ENCODE measurements around the gene MYDGF.

MYDGF gene

GRCh38 chr19:4673726-4674125 is 3.6 kb upstream of the MYDGF start:
- no peak overlapping the region for H3K27ac ChIP-seq (ENCODE audit: low read depth, low read length, poor library complexity, severe bottlenecking)
- no peak overlapping the region for H3K9ac ChIP-seq (ENCODE audit: low read length)
- no peaks in the 10 kb centered on the region for H3K27me3 ChIP-seq (ENCODE audit: insufficient read depth, low read length)
- no peak overlapping the region for H3K4me3 ChIP-seq (ENCODE audit: low read depth, low read length, poor library complexity, severe bottlenecking)
- no peaks in the 10 kb centered on the region for H3F3A ChIP-seq (ENCODE audit: insufficient read depth, low read length)
- H3K9me2 ChIP-seq (ENCODE audit: low read depth, low read length) = no peaks in the 10 kb centered on the region
- H2AFZ ChIP-seq (ENCODE audit: low read length) = no peak overlapping the region
- H3K9me3 ChIP-seq (ENCODE audit: low read length) = no peaks in the 10 kb centered on the region
- no peaks in the 10 kb centered on the region for H4K20me1 ChIP-seq (ENCODE audit: insufficient read depth, low read length)
- H3K4me2 ChIP-seq (ENCODE audit: low read length) = no peak overlapping the region
- no peaks in the 10 kb centered on the region for H3K79me2 ChIP-seq (ENCODE audit: insufficient read depth, low read length)
- H3K4me1 ChIP-seq (ENCODE audit: insufficient read depth, low read length, severe bottlenecking) = peaks cover 7% of the 10 kb centered on the region
- TF ChIP-seq EZH2 (IDR thresholded peaks at IDR 0.05; ENCODE audit: borderline replicate concordance, low read length) = no peak
- TF ChIP-seq, protein P1, sequence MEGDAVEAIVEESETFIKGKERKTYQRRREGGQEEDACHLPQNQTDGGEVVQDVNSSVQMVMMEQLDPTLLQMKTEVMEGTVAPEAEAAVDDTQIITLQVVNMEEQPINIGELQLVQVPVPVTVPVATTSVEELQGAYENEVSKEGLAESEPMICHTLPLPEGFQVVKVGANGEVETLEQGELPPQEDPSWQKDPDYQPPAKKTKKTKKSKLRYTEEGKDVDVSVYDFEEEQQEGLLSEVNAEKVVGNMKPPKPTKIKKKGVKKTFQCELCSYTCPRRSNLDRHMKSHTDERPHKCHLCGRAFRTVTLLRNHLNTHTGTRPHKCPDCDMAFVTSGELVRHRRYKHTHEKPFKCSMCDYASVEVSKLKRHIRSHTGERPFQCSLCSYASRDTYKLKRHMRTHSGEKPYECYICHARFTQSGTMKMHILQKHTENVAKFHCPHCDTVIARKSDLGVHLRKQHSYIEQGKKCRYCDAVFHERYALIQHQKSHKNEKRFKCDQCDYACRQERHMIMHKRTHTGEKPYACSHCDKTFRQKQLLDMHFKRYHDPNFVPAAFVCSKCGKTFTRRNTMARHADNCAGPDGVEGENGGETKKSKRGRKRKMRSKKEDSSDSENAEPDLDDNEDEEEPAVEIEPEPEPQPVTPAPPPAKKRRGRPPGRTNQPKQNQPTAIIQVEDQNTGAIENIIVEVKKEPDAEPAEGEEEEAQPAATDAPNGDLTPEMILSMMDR (IDR thresholded peaks at IDR 0.05; ENCODE audit: low read length) = no peak
- peaks cover 3% of the 10 kb centered on the region; the same call in 1 of the 2 replicates for H3K36me3 ChIP-seq (ENCODE audit: insufficient read depth, low read length)

- Histone ChIP-seq H2AFZ (ENCODE audit: low read length) (no peak overlapping the region), H3K4me1 (ENCODE audit: insufficient read depth, low read length, severe bottlenecking) (peaks cover 7% of the 10 kb centered on the region), H3K9ac (ENCODE audit: low read length) (no peak overlapping the region), H4K20me1 (ENCODE audit: insufficient read depth, low read length) (no peaks in the 10 kb centered on the region), H3K36me3 (ENCODE audit: insufficient read depth, low read length) (peaks cover 8% of the 10 kb centered on the region; the same call in 1 of the 2 replicates), H3K79me2 (ENCODE audit: insufficient read depth, low read length) (no peaks in the 10 kb centered on the region), H3K27me3 (ENCODE audit: insufficient read depth, low read length) (no peaks in the 10 kb centered on the region), H3K9me2 (ENCODE audit: low read depth, low read length) (no peaks in the 10 kb centered on the region), H3F3A (ENCODE audit: insufficient read depth, low read length) (no peaks in the 10 kb centered on the region), H3K4me3 (ENCODE audit: low read depth, low read length, poor library complexity, severe bottlenecking) (no peak overlapping the region), H3K27ac (ENCODE audit: low read depth, low read length, poor library complexity, severe bottlenecking) (no peak overlapping the region), H3K9me3 (ENCODE audit: low read length) (no peaks in the 10 kb centered on the region), H3K4me2 (ENCODE audit: low read length) (no peak overlapping the region)
- TF ChIP-seq, protein P1 (IDR thresholded peaks at IDR 0.05; ENCODE audit: low read length) = no peak
- TF ChIP-seq EZH2 (IDR thresholded peaks at IDR 0.05; ENCODE audit: borderline replicate concordance, low read length) = no peak
Measured at GRCh38 chr19:4673216-4673615, 3.1 kb upstream of the MYDGF start.

DNA sequence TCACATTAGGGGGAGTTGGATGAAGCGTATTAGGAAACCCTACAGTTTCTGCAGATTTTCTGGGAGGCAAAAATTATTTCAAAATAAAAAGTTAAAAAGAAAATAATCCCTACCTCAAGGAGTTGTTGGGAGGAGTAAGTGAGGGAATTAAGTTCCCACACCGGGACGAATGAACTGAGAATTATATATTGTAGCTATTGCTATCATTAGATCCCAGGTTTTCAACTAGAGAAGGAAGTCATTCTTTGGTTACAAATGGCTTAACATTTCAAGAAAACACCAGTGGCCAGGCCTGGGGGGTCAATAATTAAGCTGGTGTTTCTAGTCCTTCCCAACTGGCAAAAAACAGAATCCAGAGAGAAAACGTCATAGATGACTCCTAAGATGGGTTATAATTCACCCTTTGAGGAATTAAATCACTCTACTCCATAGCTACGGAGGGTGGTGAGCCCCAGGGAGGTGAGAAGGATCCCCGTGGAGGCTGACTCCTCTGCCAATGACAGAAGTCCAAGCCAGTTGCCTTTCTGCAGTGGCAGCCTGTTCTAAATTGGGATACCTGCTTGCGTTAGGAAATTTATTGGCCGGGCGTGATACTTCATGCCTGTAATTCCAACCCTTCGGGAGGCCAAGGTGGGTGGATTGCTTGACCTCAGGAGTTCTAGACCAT is 1.2 kb upstream of the MYDGF start:
- no peaks in the 10 kb centered on the region for H4K20me1 ChIP-seq (ENCODE audit: insufficient read depth, low read length)
- H3K79me2 ChIP-seq (ENCODE audit: insufficient read depth, low read length) = no peaks in the 10 kb centered on the region
- H3K9me2 ChIP-seq (ENCODE audit: low read depth, low read length) = no peaks in the 10 kb centered on the region
- peaks cover 17% of the 10 kb centered on the region for H3K36me3 ChIP-seq (ENCODE audit: insufficient read depth, low read length)
- H3K9ac ChIP-seq (ENCODE audit: low read length) = no peak overlapping the region
- no peak overlapping the region for H2AFZ ChIP-seq (ENCODE audit: low read length)
- TF ChIP-seq, protein P1 (IDR thresholded peaks at IDR 0.05; ENCODE audit: low read length) = no peak
- no peak for TF ChIP-seq EZH2 (IDR thresholded peaks at IDR 0.05; ENCODE audit: borderline replicate concordance, low read length)
- H3K27me3 ChIP-seq (ENCODE audit: insufficient read depth, low read length) = no peaks in the 10 kb centered on the region
- peaks cover 7% of the 10 kb centered on the region for H3K4me1 ChIP-seq (ENCODE audit: insufficient read depth, low read length, severe bottlenecking)
- H3F3A ChIP-seq (ENCODE audit: insufficient read depth, low read length) = no peaks in the 10 kb centered on the region
- H3K9me3 ChIP-seq (ENCODE audit: low read length) = no peaks in the 10 kb centered on the region
- H3K4me3 ChIP-seq (ENCODE audit: low read depth, low read length, poor library complexity, severe bottlenecking) = no peak overlapping the region
- H3K4me2 ChIP-seq (ENCODE audit: low read length) = no peak overlapping the region; the same call in 1 of the 2 replicates
- H3K27ac ChIP-seq (ENCODE audit: low read depth, low read length, poor library complexity, severe bottlenecking) = no peak overlapping the region

All from OCI-LY1 (cell line).